Keratinocyte (primary cell): ENCODE results near the gene CYP1A1. TPM values are rescaled to one million over a fixed set of nuclear protein-coding genes. Genes with fewer than 3 reads are reported as not detected.

Experiments
- DNase-seq: peaks from one replicate; pipeline ENCODE4 v3.0.0-alpha.2; 2011; ENCODE audit warnings: low read depth, missing footprints, low spot score
- FAIRE-seq: peaks from 2 replicates; lab custom pipeline; 2011; peaks lifted over from hg19 to GRCh38; lab: Jason Lieb, UNC
- H2AFZ ChIP-seq: 2 replicates; pipeline ENCODE4 v1.6.0; 2012; ENCODE audit warnings: low read length, control low read depth, inconsistent platforms; ENCODE audit not compliant: control insufficient read depth
- H3K27ac ChIP-seq: 2 replicates; pipeline ENCODE4 v1.5.1; 2011; ENCODE audit warnings: low read length; ENCODE audit not compliant: control insufficient read depth, insufficient read depth
- H3K27me3 ChIP-seq: 3 replicates; pipeline ENCODE4 v1.6.0; 2011; ENCODE audit warnings: low read length; ENCODE audit not compliant: control insufficient read depth, insufficient read depth; ENCODE audit errors: extremely low read depth
- H3K36me3 ChIP-seq, 2 experiments: 2 replicates in 1 of 2; 3 replicates in 1 of 2; pipeline ENCODE4 v1.5.1; 2011; ENCODE audit warnings: low read length in 2 of 2, mild to moderate bottlenecking in 1 of 2; ENCODE audit not compliant: control insufficient read depth in 2 of 2, insufficient read depth in 2 of 2; ENCODE audit errors: extremely low read depth in 1 of 2
- H3K4me1 ChIP-seq: 3 replicates; pipeline ENCODE4 v1.5.1; 2011; ENCODE audit warnings: low read length; ENCODE audit not compliant: control insufficient read depth, insufficient read depth; ENCODE audit errors: extremely low read depth
- H3K4me2 ChIP-seq: 3 replicates; pipeline ENCODE4 v1.6.0; 2011; ENCODE audit warnings: low read depth, low read length; ENCODE audit not compliant: control insufficient read depth, insufficient read depth; ENCODE audit errors: extremely low read depth
- H3K4me3 ChIP-seq, 3 experiments: fragments of 200-600 bp in 1 of 3; sonication (generic) in 1 of 3; 2 replicates in 2 of 3; 3 replicates in 1 of 3; pipeline ENCODE4 v1.5.1; 2011 to 2016; ENCODE audit warnings: low read length in 3 of 3, mild to moderate bottlenecking in 3 of 3, control low read depth in 2 of 3, inconsistent platforms in 1 of 3, low read depth in 1 of 3, mixed read lengths in 1 of 3, mixed run types in 1 of 3, moderate library complexity in 1 of 3; ENCODE audit not compliant: control insufficient read depth in 2 of 3, insufficient read depth in 2 of 3; ENCODE audit errors: extremely low read depth in 1 of 3
- H3K79me2 ChIP-seq: 2 replicates; pipeline ENCODE4 v1.6.0; 2012; ENCODE audit warnings: low read length; ENCODE audit not compliant: control insufficient read depth, insufficient read depth
- H3K9ac ChIP-seq: 3 replicates; pipeline ENCODE4 v1.6.0; 2011; ENCODE audit warnings: low read length; ENCODE audit not compliant: control insufficient read depth, insufficient read depth; ENCODE audit errors: extremely low read depth
- H3K9me1 ChIP-seq: 3 replicates; pipeline ENCODE4 v1.6.0; 2011; ENCODE audit warnings: low read length; ENCODE audit not compliant: control insufficient read depth, insufficient read depth; ENCODE audit errors: extremely low read depth
- H3K9me3 ChIP-seq: 2 replicates; pipeline ENCODE4 v1.5.1; 2012; ENCODE audit warnings: low read depth, low read length; ENCODE audit not compliant: control insufficient read depth
- H4K20me1 ChIP-seq: 3 replicates; pipeline ENCODE4 v1.6.0; 2011; ENCODE audit warnings: low read length; ENCODE audit not compliant: control insufficient read depth, insufficient read depth; ENCODE audit errors: extremely low read depth
- CTCF ChIP-seq, 3 experiments: IDR thresholded peaks in 1 of 3; conservative IDR thresholded peaks in 1 of 3; optimal IDR thresholded peaks in 1 of 3; 2 replicates in 2 of 3; 3 replicates in 1 of 3; pipeline versions ENCODE3 to v1.5.1; 2011; ENCODE audit warnings: low read length in 3 of 3, mild to moderate bottlenecking in 3 of 3, moderate library complexity in 2 of 3, control low read depth in 1 of 3, inconsistent platforms in 1 of 3; ENCODE audit not compliant: insufficient read depth in 2 of 3; ENCODE audit errors: extremely low read depth in 1 of 3
- EZH2 ChIP-seq: IDR thresholded peaks from one replicate; pipeline ENCODE4 v1.6.1; 2012; ENCODE audit warnings: inconsistent platforms, mild to moderate bottlenecking, low read length, moderate library complexity
- dilution Hi-C: fragments of 300-500 bp; cut with MboI; formaldehyde crosslinking; loops from one replicate; pipeline ENCODE4 v1.7.0; 2020; ENCODE audit warnings: low sequenced_read_pairs; ENCODE audit not compliant: extremely low pct_ligation_motif_present
- polyA plus RNA-seq, 5 experiments: library from polyadenylated mRNA; depleted of rRNA in 3 of 5; stranded (reverse) in 3 of 5; stranded (forward) in 1 of 5; unstranded in 1 of 5; fragments of >200 nt; gene quantifications; 1 replicate in 1 of 5; 2 replicates in 3 of 5; 3 replicates in 1 of 5; pipeline versions ENCODE4 v1.2.1 to v1.2.3, GENCODE V29; 2011 to 2012; ENCODE audit warnings: missing spikeins in 2 of 5, low read depth in 1 of 5, low replicate concordance in 1 of 5

The CYP1A1 gene
- polyA plus RNA-seq, 1 donor (not counting 4 experiments of a cell fraction or from before 2014, with no cell fraction given): 4.8 TPM

- no peak for FAIRE-seq
- H4K20me1 ChIP-seq: no peaks in the 10 kb centered on the region
These were observed 781 bp upstream of the CYP1A1 start for GRCh38 chr15:74725845-74726773.

GRCh38 chr15:74724570-74725224 lies 631 bp downstream of the CYP1A1 start:
- Histone ChIP-seq H4K20me1 (no peaks in the 10 kb centered on the region), H2AFZ (no peak overlapping the region), H3K4me2 (no peak overlapping the region), H3K9ac (no peak overlapping the region), H3K79me2 (no peaks in the 10 kb centered on the region), H3K9me3 (no peaks in the 10 kb centered on the region), H3K4me3 (no peak overlapping the region), H3K4me1 (peaks cover 5% of the 10 kb centered on the region), H3K36me3 (no peaks in the 10 kb centered on the region), H3K27ac (no peak overlapping the region), H3K9me1 (no peaks in the 10 kb centered on the region), H3K27me3 (peaks cover 11% of the 10 kb centered on the region)
- TF ChIP-seq CTCF (optimal IDR thresholded peaks at IDR 0.05 in 1 of 3, IDR thresholded peaks at IDR 0.05 in 1 of 3, conservative IDR thresholded peaks at IDR 0.05 in 1 of 3; ENCODE audit: extremely low read depth in 1 of 3, insufficient read depth in 2 of 3, low read length in 3 of 3) (no peak), EZH2 (no peak)
- FAIRE-seq (no peak), DNase-seq (no peak)
- dilution Hi-C loops: no loop called here

More at GRCh38 chr15:74725845-74726773, 781 bp upstream of the CYP1A1 start:
- Histone ChIP-seq H3K27me3 (peaks cover 11% of the 10 kb centered on the region), H3K79me2 (no peaks in the 10 kb centered on the region), H2AFZ (peak overlapping the region; percentile 75), H3K27ac (no peak overlapping the region), H3K4me3 (peak overlapping the region; percentile 44 to 64 (median 64)), H3K4me1 (peaks cover 5% of the 10 kb centered on the region), H3K9ac (peak overlapping the region; percentile 72), H3K9me3 (no peaks in the 10 kb centered on the region), H3K9me1 (no peaks in the 10 kb centered on the region), H3K36me3 (no peaks in the 10 kb centered on the region), H3K4me2 (peak overlapping the region; percentile 94)
- DNase-seq: no peak
- peak in 1 of 3 experiments; percentile 2 for TF ChIP-seq CTCF (optimal IDR thresholded peaks at IDR 0.05 in 1 of 3, IDR thresholded peaks at IDR 0.05 in 1 of 3, conservative IDR thresholded peaks at IDR 0.05 in 1 of 3; ENCODE audit: extremely low read depth in 1 of 3, insufficient read depth in 2 of 3, low read length in 3 of 3)
- TF ChIP-seq EZH2: no peak
- dilution Hi-C loops: no loop called here
